IMR-90 (cell line): Measurements from ENCODE around the gene NAPSA.

ENCODE experiments used
- CEBPB ChIP-seq: IDR thresholded peaks from 2 replicates; pipeline ENCODE4 v1.6.1; 2012; ENCODE audit warnings: low read depth, low read length, improper control_type of control experiment
- FOS ChIP-seq: fragments of 150-350 bp; IDR thresholded peaks from 2 replicates; pipeline ENCODE4 v1.6.1; 2016; ENCODE audit warnings: low read depth, low read length
- MAFK ChIP-seq: IDR thresholded peaks from 2 replicates; pipeline ENCODE4 v1.6.1; 2012; ENCODE audit warnings: low read depth, low read length, improper control_type of control experiment
- MXI1 ChIP-seq: IDR thresholded peaks from 2 replicates; pipeline ENCODE4 v1.6.1; 2012; ENCODE audit warnings: low read depth, mild to moderate bottlenecking, low read length, moderate library complexity, borderline replicate concordance
- POLR2A ChIP-seq: IDR thresholded peaks from 2 replicates; pipeline ENCODE4 v1.6.1; 2012; ENCODE audit warnings: mild to moderate bottlenecking, low read depth, low read length
- RAD21 ChIP-seq: IDR thresholded peaks from 2 replicates; pipeline ENCODE4 v1.6.1; 2012; ENCODE audit warnings: low read length, improper control_type of control experiment
- RCOR1 ChIP-seq: IDR thresholded peaks from 2 replicates; pipeline ENCODE4 v1.6.1; 2012; ENCODE audit warnings: mild to moderate bottlenecking, low read length, improper control_type of control experiment; ENCODE audit not compliant: insufficient replicate concordance
- RFX5 ChIP-seq: IDR thresholded peaks from 2 replicates; pipeline ENCODE4 v1.8.0; 2012; ENCODE audit warnings: low read depth, mild to moderate bottlenecking, low read length, moderate library complexity
- SMC3 ChIP-seq: fragments of 150-350 bp; IDR thresholded peaks from 2 replicates; pipeline ENCODE4 v1.6.1; 2016; ENCODE audit warnings: low read depth, mild to moderate bottlenecking, antibody characterized with exemption, low read length, moderate library complexity
- TF ChIP-seq, protein P1 (sequence below): conservative IDR thresholded peaks from 2 replicates; pipeline ENCODE4 v1.5.1; 2012; ENCODE audit warnings: mild to moderate bottlenecking, low read depth, low read length, improper control_type of control experiment
- TF ChIP-seq, protein P2 (sequence below): fragments of 150-350 bp; IDR thresholded peaks from 2 replicates; pipeline ENCODE4 v1.6.1; 2017; ENCODE audit warnings: mild to moderate bottlenecking, antibody characterized with exemption, low read length, low read depth
- TF ChIP-seq, protein P3 (sequence below): fragments of 150-350 bp; IDR thresholded peaks from 2 replicates; pipeline ENCODE4 v1.6.1; 2016; ENCODE audit warnings: low read depth, mild to moderate bottlenecking, low read length, moderate library complexity, borderline replicate concordance

DNA sequence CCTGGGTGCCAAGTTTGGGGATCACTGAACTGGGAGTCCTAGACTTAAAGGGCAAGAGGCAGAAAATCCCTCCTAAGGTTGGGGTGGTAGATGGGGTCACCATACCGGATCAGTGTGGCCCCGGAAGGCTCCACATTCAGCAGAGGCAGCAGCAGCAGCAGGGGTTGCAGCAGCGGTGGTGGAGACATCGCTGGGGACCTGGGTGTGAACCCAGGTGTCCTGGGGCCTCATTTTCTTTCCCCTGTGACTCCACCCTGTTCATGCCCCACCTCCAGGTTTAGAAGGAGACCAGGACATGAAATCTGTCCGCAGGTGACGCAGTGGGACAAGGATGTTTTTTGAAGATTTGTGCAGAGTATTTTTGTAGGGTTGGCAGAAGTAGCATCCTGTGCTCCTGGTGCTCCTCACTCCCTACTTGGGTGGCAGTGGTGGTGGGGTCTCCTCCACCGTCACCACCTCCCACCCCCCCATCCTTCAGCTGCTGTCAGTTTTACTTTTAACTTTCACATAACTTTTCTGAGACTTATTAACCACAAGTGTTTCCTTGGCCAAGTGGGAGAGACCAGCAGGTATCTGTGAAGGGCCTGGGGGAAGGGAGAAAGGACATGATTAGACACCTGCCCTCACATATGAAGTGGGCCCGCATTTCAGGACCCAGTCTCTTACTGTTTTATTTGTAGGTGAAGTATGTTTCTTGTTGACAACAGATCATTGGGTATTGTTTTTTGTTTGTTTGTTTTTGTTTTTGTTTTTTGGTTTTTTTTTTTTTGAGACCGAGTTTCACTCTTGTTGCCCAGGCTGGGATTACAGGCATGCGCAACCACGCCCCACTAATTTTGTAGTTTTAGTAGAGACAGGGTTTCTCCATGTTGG, at the start of gene NAPSA:
- TF ChIP-seq SMC3 = no peak
- TF ChIP-seq, protein P1, sequence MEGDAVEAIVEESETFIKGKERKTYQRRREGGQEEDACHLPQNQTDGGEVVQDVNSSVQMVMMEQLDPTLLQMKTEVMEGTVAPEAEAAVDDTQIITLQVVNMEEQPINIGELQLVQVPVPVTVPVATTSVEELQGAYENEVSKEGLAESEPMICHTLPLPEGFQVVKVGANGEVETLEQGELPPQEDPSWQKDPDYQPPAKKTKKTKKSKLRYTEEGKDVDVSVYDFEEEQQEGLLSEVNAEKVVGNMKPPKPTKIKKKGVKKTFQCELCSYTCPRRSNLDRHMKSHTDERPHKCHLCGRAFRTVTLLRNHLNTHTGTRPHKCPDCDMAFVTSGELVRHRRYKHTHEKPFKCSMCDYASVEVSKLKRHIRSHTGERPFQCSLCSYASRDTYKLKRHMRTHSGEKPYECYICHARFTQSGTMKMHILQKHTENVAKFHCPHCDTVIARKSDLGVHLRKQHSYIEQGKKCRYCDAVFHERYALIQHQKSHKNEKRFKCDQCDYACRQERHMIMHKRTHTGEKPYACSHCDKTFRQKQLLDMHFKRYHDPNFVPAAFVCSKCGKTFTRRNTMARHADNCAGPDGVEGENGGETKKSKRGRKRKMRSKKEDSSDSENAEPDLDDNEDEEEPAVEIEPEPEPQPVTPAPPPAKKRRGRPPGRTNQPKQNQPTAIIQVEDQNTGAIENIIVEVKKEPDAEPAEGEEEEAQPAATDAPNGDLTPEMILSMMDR = no peak
- TF ChIP-seq POLR2A = no peak
- TF ChIP-seq CEBPB = no peak
- no peak for TF ChIP-seq RAD21
- no peak for TF ChIP-seq MAFK
- TF ChIP-seq MXI1 = no peak
- TF ChIP-seq, protein P2, sequence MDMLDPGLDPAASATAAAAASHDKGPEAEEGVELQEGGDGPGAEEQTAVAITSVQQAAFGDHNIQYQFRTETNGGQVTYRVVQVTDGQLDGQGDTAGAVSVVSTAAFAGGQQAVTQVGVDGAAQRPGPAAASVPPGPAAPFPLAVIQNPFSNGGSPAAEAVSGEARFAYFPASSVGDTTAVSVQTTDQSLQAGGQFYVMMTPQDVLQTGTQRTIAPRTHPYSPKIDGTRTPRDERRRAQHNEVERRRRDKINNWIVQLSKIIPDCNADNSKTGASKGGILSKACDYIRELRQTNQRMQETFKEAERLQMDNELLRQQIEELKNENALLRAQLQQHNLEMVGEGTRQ = no peak
- no peak for TF ChIP-seq RCOR1
- TF ChIP-seq, protein P3, sequence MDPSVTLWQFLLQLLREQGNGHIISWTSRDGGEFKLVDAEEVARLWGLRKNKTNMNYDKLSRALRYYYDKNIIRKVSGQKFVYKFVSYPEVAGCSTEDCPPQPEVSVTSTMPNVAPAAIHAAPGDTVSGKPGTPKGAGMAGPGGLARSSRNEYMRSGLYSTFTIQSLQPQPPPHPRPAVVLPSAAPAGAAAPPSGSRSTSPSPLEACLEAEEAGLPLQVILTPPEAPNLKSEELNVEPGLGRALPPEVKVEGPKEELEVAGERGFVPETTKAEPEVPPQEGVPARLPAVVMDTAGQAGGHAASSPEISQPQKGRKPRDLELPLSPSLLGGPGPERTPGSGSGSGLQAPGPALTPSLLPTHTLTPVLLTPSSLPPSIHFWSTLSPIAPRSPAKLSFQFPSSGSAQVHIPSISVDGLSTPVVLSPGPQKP = no peak
- no peak for TF ChIP-seq FOS
- TF ChIP-seq RFX5 = no peak
